ENCODE results near the gene FAM110A.
A peak's percentile ranks its signal among the peaks of the same experiment; 100 is the strongest.
"Not testable (repeated sequence)": the region's sequence is repeated elsewhere in the genome, so short reads cannot be mapped to it uniquely, and the experiment has no call there.

The FAM110A gene

GRCh38 chr20:845226-845868 lies 11.8 kb downstream of the FAM110A start:
- DNase-seq, result peak; percentile 8

GRCh38 chr20:845941-846893 lies 12.7 kb downstream of the FAM110A start:
- no peak for DNase-seq

- DNase-seq, result peak; percentile 49
Measured at GRCh38 chr20:846894-847278, 13.4 kb downstream of the FAM110A start.

- DNase-seq, result no peak
Measured at GRCh38 chr20:848193-848592, 14.7 kb downstream of the FAM110A start.

GRCh38 chr20:848731-849130 lies 15.2 kb downstream of the FAM110A start:
- DNase-seq, result not testable (repeated sequence)

- DNase-seq, result no peak
Measured at GRCh38 chr20:853406-853996, 20.0 kb downstream of the FAM110A start.

- no peak for DNase-seq
Measured at GRCh38 chr20:854601-855000, 21.1 kb downstream of the FAM110A start.

- no peak for DNase-seq
Measured at GRCh38 chr20:855466-856360, 22.2 kb downstream of the FAM110A start.

GRCh38 chr20:856361-856775 lies 22.9 kb downstream of the FAM110A start:
- DNase-seq, result peak; percentile 53

- DNase-seq, result no peak
Measured at GRCh38 chr20:858011-858410, 24.5 kb downstream of the FAM110A start.

- no peak for DNase-seq
Measured at GRCh38 chr20:859751-860231, 26.3 kb downstream of the FAM110A start.

GRCh38 chr20:860891-861290 lies 27.4 kb downstream of the FAM110A start:
- DNase-seq, result no peak

GRCh38 chr20:865440-865839 lies 31.9 kb downstream of the FAM110A start:
- no peak for DNase-seq

- DNase-seq, result no peak
Measured at GRCh38 chr20:868279-868678, 34.8 kb downstream of the FAM110A start.

- DNase-seq, result no peak
Measured at GRCh38 chr20:869606-870005, 36.1 kb downstream of the FAM110A start.

- DNase-seq, result no peak
Measured at GRCh38 chr20:870758-871157, 37.2 kb downstream of the FAM110A start.

GRCh38 chr20:871436-871835 lies 37.9 kb downstream of the FAM110A start:
- DNase-seq, result no peak

- DNase-seq, result no peak
Measured at GRCh38 chr20:871948-872347, 38.4 kb downstream of the FAM110A start.

GRCh38 chr20:872855-873520 lies 39.5 kb downstream of the FAM110A start:
- DNase-seq, result no peak

- no peak for DNase-seq
Measured at GRCh38 chr20:873875-874607, 40.5 kb downstream of the FAM110A start.

- no peak for DNase-seq
Measured at GRCh38 chr20:875115-875514, 41.6 kb downstream of the FAM110A start.
